ENCODE results near the gene RBPJL. TPM values are rescaled to one million over a fixed set of nuclear protein-coding genes. Genes with fewer than 3 reads are reported as not detected.

Gene RBPJL
- polyA plus RNA-seq, 2 of the 4 experiments (the other 2 are of a cell fraction) = not detected

DNA sequence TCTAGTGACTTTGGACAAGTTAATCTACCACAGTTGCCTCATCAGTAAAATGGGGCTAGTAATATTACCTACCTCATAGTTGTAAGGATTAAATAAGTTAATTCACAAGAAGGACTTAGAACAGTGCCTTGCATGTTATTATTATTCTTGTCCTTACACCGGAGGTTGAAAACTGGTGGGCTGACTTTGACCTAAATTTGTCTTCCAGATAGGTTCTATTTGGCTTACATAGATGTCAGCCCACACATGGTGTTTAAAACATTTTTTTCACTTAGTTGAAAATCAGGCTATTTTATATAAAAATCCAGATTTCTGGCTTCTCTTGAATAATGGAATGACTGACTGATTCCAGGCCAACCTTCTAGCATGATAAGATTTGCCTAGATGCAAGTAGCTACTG lies 59.6 kb downstream of the RBPJL start:
- no peaks in the 10 kb centered on the region for H3K9me3 ChIP-seq
- 95% methylated on average over 1 of the region's 1 CpG for WGBS (ENCODE audit: missing lambda C conversion rate)
- DNase-seq (ENCODE audit: low read depth in 1 of 2, low spot score in 1 of 2) = no peak
- no peak overlapping the region for H3K4me3 ChIP-seq
- no peak overlapping the region for H3K27ac ChIP-seq
- POLR2A ChIA-PET = no interaction called here
- TF ChIP-seq ELK1 (IDR thresholded peaks at IDR 0.05; ENCODE audit: low read depth, low read length) (no peak), MYC (IDR thresholded peaks at IDR 0.05; ENCODE audit: borderline replicate concordance, low read length) (no peak), RNF2 (IDR thresholded peaks at IDR 0.05; ENCODE audit: borderline replicate concordance, low read depth) (no peak), EHMT2 (IDR thresholded peaks at IDR 0.05; ENCODE audit: low read depth) (no peak), CEBPB (IDR thresholded peaks at IDR 0.05) (no peak), HMGXB4 (CRISPR knock-in tag; IDR thresholded peaks at IDR 0.05; ENCODE audit: borderline replicate concordance) (no peak), HDAC2 (IDR thresholded peaks at IDR 0.05) (no peak), RAD21 (conservative IDR thresholded peaks at IDR 0.05 in 1 of 2, IDR thresholded peaks at IDR 0.05 in 1 of 2) (no peak), HOXA7 (CRISPR knock-in tag; IDR thresholded peaks at IDR 0.05) (no peak), CBX2 (IDR thresholded peaks at IDR 0.05; ENCODE audit: borderline replicate concordance, low read depth) (no peak), PBX3 (IDR thresholded peaks at IDR 0.05) (no peak)
- TF ChIP-seq, protein P1, sequence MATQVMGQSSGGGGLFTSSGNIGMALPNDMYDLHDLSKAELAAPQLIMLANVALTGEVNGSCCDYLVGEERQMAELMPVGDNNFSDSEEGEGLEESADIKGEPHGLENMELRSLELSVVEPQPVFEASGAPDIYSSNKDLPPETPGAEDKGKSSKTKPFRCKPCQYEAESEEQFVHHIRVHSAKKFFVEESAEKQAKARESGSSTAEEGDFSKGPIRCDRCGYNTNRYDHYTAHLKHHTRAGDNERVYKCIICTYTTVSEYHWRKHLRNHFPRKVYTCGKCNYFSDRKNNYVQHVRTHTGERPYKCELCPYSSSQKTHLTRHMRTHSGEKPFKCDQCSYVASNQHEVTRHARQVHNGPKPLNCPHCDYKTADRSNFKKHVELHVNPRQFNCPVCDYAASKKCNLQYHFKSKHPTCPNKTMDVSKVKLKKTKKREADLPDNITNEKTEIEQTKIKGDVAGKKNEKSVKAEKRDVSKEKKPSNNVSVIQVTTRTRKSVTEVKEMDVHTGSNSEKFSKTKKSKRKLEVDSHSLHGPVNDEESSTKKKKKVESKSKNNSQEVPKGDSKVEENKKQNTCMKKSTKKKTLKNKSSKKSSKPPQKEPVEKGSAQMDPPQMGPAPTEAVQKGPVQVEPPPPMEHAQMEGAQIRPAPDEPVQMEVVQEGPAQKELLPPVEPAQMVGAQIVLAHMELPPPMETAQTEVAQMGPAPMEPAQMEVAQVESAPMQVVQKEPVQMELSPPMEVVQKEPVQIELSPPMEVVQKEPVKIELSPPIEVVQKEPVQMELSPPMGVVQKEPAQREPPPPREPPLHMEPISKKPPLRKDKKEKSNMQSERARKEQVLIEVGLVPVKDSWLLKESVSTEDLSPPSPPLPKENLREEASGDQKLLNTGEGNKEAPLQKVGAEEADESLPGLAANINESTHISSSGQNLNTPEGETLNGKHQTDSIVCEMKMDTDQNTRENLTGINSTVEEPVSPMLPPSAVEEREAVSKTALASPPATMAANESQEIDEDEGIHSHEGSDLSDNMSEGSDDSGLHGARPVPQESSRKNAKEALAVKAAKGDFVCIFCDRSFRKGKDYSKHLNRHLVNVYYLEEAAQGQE (IDR thresholded peaks at IDR 0.05) = no peak
- no peak overlapping the region for H3K4me2 ChIP-seq
- CTCF ChIA-PET = interaction anchor here (0.7 to 12.1 kb wide), 9 partner anchors 8 to 405 kb away, joined by 3 to 240 read pairs (median 11); no protein-coding TSS in a partner anchor
- no peak for ATAC-seq
- no peak for FAIRE-seq
- H3K4me1 ChIP-seq = peaks cover 4% of the 10 kb centered on the region; the same call in 1 of the 3 replicates

GRCh38 chr20:45366631-45367030 lies 60.0 kb downstream of the RBPJL start:
- 94% methylated on average over 11 of the region's 11 CpGs for WGBS (ENCODE audit: missing lambda C conversion rate)
- Histone ChIP-seq H3K27ac (no peak overlapping the region), H3K4me3 (no peak overlapping the region), H3K4me1 (peaks cover 4% of the 10 kb centered on the region; the same call in 1 of the 3 replicates), H3K4me2 (no peak overlapping the region), H3K9me3 (no peaks in the 10 kb centered on the region)
- ChIA-PET POLR2A (no interaction called here), CTCF (interaction anchor here (1.1 to 12.1 kb wide), 7 partner anchors 11 to 405 kb away, joined by 3 to 240 read pairs (median 11); no protein-coding TSS in a partner anchor)
- no peak for DNase-seq (ENCODE audit: low read depth in 1 of 2, low spot score in 1 of 2)
- no peak for FAIRE-seq
- TF ChIP-seq MAZ (IDR thresholded peaks at IDR 0.05; ENCODE audit: borderline replicate concordance, low read depth, low read length) (no peak), RAD21 (conservative IDR thresholded peaks at IDR 0.05 in 1 of 2, IDR thresholded peaks at IDR 0.05 in 1 of 2) (no peak), POLR2A (IDR thresholded peaks at IDR 0.05; ENCODE audit: low read length) (no peak), HMGXB4 (CRISPR knock-in tag; IDR thresholded peaks at IDR 0.05; ENCODE audit: borderline replicate concordance) (no peak), HOXB13 (CRISPR knock-in tag; IDR thresholded peaks at IDR 0.05; ENCODE audit: low read depth) (no peak), RFX5 (IDR thresholded peaks at IDR 0.05) (no peak)
- TF ChIP-seq, protein P2, sequence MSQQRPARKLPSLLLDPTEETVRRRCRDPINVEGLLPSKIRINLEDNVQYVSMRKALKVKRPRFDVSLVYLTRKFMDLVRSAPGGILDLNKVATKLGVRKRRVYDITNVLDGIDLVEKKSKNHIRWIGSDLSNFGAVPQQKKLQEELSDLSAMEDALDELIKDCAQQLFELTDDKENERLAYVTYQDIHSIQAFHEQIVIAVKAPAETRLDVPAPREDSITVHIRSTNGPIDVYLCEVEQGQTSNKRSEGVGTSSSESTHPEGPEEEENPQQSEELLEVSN (IDR thresholded peaks at IDR 0.05; ENCODE audit: borderline replicate concordance, low read depth) = no peak
- ATAC-seq = no peak
